HG02678 (cell line): ENCODE measurements around the gene BTRC.

Experiments
- ATAC-seq: cut with Tn5 transposase; IDR thresholded peaks from one replicate; pipeline ENCODE4 v1.9.1; 2021; ENCODE audit warnings: mild to moderate bottlenecking, moderate library complexity; ENCODE audit not compliant: unreplicated experiment

The BTRC gene

DNA sequence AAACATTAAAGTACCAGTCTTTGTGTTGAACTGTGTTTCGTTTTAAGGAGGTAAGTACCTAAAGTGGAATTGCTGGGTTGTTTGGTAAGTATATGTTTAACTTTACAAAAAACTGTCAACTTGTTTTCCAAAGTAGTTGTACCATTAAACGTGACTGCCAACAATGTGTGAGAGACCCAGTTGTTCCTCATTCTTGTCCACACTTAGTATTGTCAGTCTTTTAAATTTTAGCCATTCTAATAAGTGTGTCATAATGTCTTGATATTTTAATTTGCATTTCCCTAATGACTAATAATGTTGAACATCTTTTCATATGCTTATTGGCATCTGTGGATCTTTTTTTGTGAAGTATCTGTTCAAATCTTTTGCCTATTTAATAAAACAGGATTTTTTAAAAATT, 159.8 kb downstream of the BTRC start:
- no peak for ATAC-seq

DNA sequence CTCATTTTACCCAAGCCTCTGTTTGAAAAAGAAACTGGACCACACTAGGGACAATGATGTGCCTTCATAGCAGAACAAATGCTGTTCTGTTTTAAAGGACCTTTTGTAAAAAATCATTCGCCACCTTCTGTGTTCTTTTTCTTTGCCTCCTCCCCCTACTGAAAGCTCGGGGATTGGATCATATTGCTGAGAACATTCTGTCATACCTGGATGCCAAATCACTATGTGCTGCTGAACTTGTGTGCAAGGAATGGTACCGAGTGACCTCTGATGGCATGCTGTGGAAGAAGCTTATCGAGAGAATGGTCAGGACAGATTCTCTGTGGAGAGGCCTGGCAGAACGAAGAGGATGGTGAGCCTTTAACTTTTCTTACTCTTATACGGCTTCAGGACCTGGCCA, 171.9 kb downstream of the BTRC start:
- no peak for ATAC-seq

GRCh38 chr10:101529207-101529606, 175.2 kb downstream of the BTRC start:
- no peak for ATAC-seq

GRCh38 chr10:101529725-101530553, 176.0 kb downstream of the BTRC start:
- ATAC-seq: no peak

GRCh38 chr10:101535949-101536348, 182.0 kb downstream of the BTRC start:
- ATAC-seq: no peak

GRCh38 chr10:101536800-101537199, 182.8 kb downstream of the BTRC start:
- ATAC-seq: no peak

DNA sequence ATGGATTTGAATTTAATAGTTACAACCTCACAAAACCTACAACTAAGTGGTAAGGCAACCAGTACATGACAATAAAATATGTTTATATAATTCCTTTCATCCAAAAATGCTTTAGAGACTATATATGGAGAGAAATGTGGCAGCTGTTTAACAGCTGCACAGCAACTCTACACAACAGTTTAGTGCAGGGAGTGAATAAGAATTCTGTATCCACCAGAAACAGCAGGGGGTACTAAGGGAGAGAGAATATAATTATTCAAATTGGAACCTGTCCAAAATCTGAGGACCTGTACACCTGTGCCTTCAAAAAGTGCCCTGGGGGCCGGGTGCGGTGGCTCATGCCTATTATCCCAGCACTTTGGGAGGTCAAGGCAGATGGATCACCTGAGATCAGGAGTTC, 184.5 kb downstream of the BTRC start:
- ATAC-seq: no peak

GRCh38 chr10:101545898-101546297, 191.9 kb downstream of the BTRC start:
- no peak for ATAC-seq

DNA sequence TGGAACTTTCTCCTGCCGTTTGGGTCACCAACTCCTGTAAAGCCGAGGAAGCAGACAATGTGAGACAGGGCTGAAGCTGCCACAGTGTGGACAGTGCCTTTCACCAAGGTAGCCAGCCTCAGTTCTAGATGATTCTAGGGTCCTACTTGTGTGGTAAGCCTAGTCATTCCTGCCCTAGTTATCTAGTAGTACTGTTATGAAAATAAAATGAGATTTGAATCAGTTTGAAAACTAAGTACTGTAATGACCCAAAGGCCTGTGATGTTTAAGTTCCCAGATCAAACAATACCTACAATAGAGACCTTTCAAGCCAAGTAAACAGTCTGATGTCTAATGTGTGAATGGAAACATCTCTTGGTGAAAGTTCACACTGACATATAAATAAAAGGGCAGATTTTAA, 197.0 kb downstream of the BTRC start:
- no peak for ATAC-seq

DNA sequence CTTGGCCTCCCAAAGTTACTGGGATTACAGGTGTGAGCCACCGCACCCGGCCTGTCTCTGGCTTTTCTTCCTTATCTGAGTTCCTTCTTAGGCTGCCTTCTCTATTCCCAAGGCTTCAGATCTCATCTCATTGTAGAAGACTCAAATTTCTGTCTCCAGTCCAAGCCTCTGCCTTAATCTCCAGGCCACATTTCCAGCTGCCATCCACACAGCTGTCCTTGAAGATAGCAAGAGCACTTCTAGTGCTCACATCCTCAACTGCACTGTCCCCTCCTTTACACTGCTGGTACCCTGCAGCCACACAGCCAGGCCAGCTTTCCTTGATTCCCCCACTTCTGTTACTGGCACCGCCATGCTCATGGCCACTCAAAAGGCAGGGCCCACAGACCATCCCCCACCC, 198.5 kb downstream of the BTRC start:
- ATAC-seq: no peak

- ATAC-seq: no peak
Measured at GRCh38 chr10:101557541-101557940, 203.6 kb downstream of the BTRC start.

DNA sequence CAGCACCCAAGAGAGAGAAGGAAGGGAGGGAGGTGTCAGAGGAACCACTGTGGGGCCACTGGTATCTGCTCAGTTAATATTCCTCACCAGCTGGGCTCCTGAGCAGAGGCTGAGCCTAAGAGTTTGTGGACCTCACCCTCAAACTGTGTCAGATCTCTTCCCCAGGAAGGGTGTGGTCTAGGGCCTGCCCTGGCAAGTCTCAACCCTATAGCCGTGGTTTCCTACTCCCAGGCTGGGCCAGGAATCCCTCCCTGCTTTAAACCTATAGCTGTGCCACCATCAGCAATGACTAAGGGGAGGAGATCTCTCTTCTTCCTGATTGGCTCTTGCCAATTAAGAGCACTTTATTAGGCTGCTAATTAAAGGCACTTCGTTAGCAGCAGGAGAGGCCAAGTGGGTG, 204.2 kb downstream of the BTRC start:
- ATAC-seq: no peak

GRCh38 chr10:101558671-101559595, 205.0 kb downstream of the BTRC start:
- ATAC-seq: no peak

DNA sequence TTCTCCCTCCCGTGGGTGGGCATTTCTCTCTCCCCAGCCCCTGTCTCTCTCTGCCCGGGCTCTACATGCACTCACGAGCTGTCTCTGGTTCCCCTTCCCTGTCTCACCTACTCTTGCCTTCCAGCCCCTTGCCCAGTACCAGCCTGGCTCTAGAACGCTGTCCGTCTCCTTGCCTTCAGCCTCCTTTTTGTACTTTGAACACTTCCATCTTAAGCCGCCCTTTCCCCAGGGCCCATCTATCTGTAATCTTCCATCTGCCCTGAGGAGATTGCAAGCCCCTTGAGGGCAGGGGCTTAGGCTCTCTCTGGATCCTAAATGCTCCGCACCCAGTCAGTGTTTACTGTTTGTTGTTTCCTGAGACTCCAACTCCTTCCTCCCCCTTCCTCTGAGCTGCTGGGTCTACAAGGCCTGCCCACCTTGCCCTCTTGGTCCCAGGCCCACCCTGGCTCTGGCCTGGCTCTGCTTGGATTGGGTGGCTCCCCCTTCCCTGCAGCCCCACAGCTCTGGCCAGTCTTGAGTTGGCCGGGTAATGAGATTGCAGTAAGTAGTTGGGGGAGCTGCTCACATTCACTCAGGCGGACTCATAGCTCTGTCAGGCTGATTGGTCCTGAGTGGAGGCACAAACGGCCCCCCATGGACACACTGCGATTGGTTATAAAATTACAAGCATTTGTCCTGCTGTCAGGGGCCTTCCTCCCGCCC, 205.8 kb downstream of the BTRC start:
- no peak for ATAC-seq

DNA sequence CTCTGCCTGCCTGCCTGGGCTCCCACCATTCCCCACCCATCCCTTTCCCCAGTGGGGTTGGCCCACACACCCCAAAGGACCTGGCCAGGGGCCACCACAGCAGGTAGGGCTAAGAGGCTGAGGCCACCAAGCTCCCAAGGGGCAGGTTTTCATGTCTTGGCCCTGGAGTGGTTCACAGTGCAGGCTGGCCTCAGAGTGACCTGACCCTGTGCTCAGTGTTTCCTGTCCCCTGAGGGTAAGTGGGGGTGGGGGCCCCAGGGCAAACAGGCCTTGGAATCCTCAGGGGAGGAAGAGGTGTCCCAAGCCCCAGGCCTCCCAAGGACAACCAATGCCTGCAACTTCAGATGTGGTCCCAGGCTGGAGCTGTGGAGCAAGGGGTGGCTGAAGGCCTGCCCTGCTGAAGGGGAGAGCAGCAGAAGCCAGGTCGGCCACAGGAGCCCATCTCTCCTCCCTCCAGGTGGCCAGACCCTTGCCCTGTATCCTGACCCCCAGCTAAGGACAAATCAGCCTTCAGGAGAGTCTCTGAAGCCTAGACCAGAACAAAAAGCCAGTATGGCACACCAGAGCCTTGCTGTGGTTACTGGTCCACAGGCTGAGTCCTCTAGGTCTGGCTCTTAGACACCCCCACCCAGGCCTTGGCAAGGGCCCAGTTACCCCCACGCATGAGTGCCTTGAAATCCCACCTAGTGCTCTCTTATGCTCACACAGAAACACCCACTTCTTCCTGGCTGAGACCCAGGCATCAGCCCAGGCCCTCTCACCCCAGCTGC, 206.5 kb downstream of the BTRC start:
- no peak for ATAC-seq

DNA sequence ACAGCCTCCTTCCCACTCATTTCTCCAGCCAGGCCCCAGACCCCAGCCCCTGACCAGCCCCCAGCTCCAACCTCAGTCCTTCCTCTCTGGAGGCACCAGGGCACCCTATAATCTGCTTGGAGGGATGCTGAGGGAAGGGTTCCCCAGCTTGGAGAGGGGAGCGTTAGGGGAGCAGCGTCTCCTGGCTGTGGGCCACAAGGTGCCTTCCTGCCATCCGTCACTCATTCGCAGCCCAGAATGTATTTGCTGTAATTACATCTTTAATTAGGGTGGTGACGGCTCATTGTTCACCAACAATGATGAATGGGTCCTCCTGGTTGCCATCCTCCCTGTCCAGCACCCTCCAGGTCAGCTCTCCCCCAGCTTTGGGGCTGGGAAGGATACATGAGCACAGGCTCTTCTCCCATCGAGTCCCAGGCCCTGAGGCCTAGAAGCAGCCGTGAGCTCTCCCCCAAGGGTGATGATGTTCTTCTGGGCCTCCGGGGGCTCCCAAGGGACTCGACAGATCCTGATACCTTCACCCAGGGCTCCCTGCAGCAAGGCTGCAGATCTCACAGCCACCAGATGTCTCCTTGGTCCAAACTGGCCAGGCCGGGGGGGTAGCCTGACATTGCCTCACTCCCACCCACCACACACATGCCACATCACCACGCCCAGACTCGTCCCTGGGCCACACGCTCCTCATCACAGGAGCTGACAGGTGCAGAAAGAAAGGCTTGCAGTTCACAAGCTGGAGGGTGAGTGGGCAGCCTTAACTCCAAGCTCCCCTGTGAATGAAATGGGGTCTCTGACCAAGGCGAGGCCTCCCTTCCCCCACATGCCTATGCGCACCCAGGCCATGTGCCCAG, 207.3 kb downstream of the BTRC start:
- ATAC-seq: no peak

GRCh38 chr10:101562231-101562630, 208.3 kb downstream of the BTRC start:
- no peak for ATAC-seq

DNA sequence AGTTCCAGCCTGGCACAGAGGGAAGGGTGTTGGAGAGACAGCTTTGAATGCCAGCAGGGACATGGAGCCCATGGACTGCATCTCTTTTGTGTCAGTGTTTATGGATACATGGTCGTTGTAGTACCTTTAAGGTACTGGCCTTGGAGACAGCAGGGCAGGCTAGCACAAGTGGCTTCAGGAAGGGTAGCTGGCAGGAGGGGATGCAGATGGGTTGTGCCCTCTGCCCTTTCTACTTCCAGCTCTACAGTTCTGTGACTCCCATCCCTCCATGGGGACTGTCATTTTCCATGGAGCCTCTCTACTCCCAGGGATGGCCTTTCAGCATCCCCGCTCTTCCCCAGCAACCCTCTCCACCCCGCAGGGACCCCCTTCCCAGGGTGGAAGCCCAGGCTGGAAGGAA, 209.0 kb downstream of the BTRC start:
- ATAC-seq: no peak

GRCh38 chr10:101563497-101564040, 209.6 kb downstream of the BTRC start:
- ATAC-seq: no peak
